GM18870 (cell line): Measurements from ENCODE around the gene WDR37.
"Not testable (repeated sequence)": the region's sequence is repeated elsewhere in the genome, so short reads cannot be mapped to it uniquely, and the experiment has no call there.

ENCODE experiments used
- ATAC-seq: cut with Tn5 transposase; IDR thresholded peaks from one replicate; pipeline ENCODE4 v1.9.1; 2021; ENCODE audit warnings: moderate library complexity; ENCODE audit not compliant: unreplicated experiment

The WDR37 gene

GRCh38 chr10:1041514-1041913, 14.7 kb upstream of the WDR37 start:
- no peak for ATAC-seq

- peak; percentile 70 for ATAC-seq
Observed at GRCh38 chr10:1043532-1043995, 12.6 kb upstream of the WDR37 start.

- no peak for ATAC-seq
Observed at GRCh38 chr10:1044146-1044545, 12.0 kb upstream of the WDR37 start.

- no peak for ATAC-seq
Observed at GRCh38 chr10:1044964-1045363, 11.2 kb upstream of the WDR37 start.

- ATAC-seq = no peak
Observed at GRCh38 chr10:1045415-1045814, 10.8 kb upstream of the WDR37 start.

- ATAC-seq = no peak
Observed at GRCh38 chr10:1047937-1048336, 8.2 kb upstream of the WDR37 start.

GRCh38 chr10:1048349-1048731, 7.8 kb upstream of the WDR37 start:
- ATAC-seq = peak; percentile 1

GRCh38 chr10:1048732-1049424, 7.3 kb upstream of the WDR37 start, which contains the start of gene IDI1:
Gene IDI1, minus strand, starts transcription at chr10:1049119. Its CDS starts 116 bp downstream, at chr10:1049003.
- ATAC-seq = peak; percentile 73

GRCh38 chr10:1049425-1049958, 6.7 kb upstream of the WDR37 start:
- no peak for ATAC-seq

GRCh38 chr10:1050145-1050544, 6.0 kb upstream of the WDR37 start:
- ATAC-seq = no peak

GRCh38 chr10:1050554-1050953, 5.6 kb upstream of the WDR37 start:
- ATAC-seq = no peak

GRCh38 chr10:1054684-1055083, 1.5 kb upstream of the WDR37 start:
- no peak for ATAC-seq

GRCh38 chr10:1057106-1057657, 997 bp downstream of the WDR37 start:
- ATAC-seq = no peak

GRCh38 chr10:1058017-1058416, 1.8 kb downstream of the WDR37 start:
- no peak for ATAC-seq

GRCh38 chr10:1059902-1060301, 3.7 kb downstream of the WDR37 start:
- ATAC-seq = no peak

GRCh38 chr10:1061930-1062774, 6.0 kb downstream of the WDR37 start:
- no peak for ATAC-seq

GRCh38 chr10:1063232-1063865, 7.2 kb downstream of the WDR37 start:
- no peak for ATAC-seq

GRCh38 chr10:1064964-1065247, 8.7 kb downstream of the WDR37 start:
- ATAC-seq = no peak

GRCh38 chr10:1066734-1067133, 10.5 kb downstream of the WDR37 start:
- ATAC-seq = not testable (repeated sequence)

GRCh38 chr10:1068380-1069361, 12.5 kb downstream of the WDR37 start:
- ATAC-seq = no peak
